ELF-1 (cell line): ENCODE data around the gene RAD51B.
"Not testable (repeated sequence)": the region's sequence is repeated elsewhere in the genome, so short reads cannot be mapped to it uniquely, and the experiment has no call there.

Experiments
- DNase-seq: peaks from one replicate; pipeline ENCODE4 v3.0.0-alpha.2; 2016; ENCODE audit warnings: low read depth, low spot score

RAD51B gene

GRCh38 chr14:68249661-68250451 lies 430.3 kb downstream of the RAD51B start:
- no peak for DNase-seq

- DNase-seq = no peak
Observed at GRCh38 chr14:68250927-68251768, 431.6 kb downstream of the RAD51B start.

- no peak for DNase-seq
Observed at GRCh38 chr14:68251769-68252100, 432.2 kb downstream of the RAD51B start.

DNA sequence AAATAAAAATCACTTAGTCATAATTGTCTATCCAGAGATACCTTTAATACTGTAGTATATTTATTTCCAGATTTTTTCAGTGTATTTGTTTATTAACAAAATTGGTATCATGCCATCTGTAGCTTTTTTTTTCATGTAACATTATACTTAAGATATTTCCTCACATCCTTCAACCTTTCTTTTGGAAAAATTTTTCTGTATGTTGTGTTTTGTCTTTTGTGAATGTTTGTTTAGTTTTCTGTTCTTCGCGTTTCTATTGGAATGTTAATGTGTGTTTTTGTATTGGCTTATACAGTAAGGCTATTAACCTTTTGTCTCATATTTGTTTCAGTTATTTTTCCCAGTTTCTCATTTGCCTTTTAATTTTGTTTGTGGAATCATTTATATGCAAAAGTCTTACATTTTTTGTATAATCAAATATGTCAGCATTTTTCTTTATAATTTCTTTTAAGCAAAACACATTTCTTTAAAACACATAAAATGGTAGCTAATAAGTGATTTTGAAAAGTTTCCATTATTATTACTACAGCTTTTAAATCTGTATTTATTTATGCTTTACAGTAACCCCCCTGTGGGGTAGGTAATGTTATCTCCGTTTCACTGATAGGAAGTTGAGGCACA lies 433.7 kb downstream of the RAD51B start:
- DNase-seq = no peak

GRCh38 chr14:68253878-68254528 lies 434.4 kb downstream of the RAD51B start:
- no peak for DNase-seq

DNA sequence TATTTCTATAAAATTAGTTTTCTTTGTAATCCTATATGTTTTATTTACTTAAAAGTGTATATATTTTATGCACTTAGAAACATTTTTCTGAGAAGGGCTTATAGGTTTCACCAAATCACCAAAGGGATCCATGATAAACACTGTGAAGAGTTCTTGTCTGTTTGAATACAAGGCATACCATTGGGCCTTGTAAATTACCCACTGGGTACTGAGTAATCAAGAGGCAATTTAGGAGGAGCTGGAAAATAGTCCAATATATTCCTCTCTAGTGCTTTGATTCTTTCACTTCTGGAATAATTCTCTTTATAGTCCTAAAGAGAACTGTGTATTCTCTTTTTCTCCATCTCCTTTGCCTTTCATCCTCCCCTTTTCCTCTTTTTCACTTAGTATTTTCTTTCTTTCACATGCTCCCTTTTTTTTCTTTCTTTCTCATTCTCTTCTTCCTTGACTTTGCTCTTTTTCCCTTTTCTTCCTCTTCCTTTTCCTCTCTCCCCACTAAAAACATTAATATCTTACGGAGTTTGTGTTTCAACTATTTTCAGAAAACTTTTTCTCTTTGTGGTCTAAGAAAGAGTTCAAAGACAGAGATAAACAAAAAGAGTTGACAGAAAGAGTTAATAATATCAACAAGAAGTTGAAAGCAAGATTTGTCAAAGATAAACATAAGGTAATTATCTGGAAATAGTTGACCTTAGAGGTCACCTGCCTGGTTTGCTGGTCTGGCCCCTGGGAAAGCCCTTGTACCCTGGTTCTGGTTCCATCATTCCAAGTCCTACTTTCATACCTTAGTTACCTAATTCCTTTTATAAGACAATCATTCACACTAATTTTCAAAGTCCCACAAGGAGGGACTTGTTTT lies 435.3 kb downstream of the RAD51B start:
- no peak for DNase-seq

- DNase-seq = no peak
Observed at GRCh38 chr14:68255693-68256178, 436.2 kb downstream of the RAD51B start.

DNA sequence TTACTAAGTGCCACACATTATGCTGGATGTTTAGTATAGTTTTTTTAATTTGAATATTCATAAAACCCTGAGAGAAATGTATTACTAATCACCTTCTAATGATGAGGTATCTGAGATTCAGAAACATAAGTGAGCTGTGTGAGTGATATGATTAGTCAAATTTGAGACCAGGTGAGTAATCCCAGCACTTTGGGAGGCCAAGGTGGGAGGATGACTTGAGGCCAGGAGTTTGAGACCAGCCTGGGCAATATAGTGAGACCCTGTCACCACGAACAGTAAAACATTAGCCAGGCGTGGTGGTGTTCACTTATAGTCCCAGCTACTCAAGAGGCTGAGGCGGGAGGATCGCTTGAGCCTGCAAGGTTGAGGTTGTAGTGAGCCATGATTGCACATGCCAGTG lies 438.4 kb downstream of the RAD51B start:
- DNase-seq = no peak

GRCh38 chr14:68258995-68259394 lies 439.4 kb downstream of the RAD51B start:
- DNase-seq = not testable (repeated sequence)

GRCh38 chr14:68260121-68260520 lies 440.5 kb downstream of the RAD51B start:
- DNase-seq = no peak

GRCh38 chr14:68261092-68261842 lies 441.7 kb downstream of the RAD51B start:
- peak; percentile 63 for DNase-seq

- DNase-seq = no peak
Observed at GRCh38 chr14:68262567-68262966, 443.0 kb downstream of the RAD51B start.

DNA sequence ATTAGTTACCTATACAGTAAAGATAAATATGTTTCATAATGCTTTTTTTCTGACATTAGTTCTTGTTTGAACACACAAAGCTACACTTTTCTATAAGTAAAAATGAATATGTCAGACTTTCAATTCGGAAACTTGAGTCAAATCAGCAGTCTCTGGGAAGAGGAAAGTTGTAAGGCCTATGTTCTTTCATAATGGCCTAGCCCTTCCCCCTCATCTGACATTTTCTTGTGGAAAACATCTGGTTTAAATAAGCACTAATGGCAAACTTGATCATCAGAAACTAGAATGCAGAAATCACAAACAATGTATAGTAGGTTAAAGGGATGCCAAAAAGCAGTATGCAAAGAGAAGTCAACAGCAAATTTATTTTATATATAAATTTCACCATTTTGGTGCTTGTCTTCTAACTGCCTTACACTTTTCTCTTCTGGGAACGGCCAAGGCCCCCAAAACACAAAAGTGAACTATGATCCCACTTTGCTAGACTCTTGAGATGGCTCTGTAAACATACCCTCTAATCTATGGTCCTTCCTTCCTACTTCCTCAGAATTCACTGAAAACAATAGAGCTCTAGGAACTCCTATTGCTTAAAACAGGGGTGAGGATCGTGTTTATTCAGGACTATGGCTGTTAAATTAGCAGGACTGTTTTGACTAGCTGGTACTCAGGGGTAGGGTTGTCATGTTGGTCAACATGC lies 444.1 kb downstream of the RAD51B start:
- no peak for DNase-seq

DNA sequence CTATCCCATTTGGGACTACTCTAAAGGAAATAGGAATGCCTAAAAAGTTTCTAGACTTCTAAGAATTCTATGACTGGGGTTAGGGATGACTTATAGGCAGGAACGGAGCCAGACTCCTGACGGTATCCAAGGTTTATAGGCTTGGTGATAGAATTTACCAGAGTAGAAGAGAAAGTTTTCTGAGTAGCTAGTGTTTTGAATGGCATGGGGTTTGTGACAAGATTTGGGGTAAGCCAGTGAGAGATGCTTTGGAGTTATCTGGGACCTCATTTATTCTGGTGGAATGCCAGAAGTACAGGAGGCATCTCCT lies 444.6 kb downstream of the RAD51B start:
- no peak for DNase-seq

DNA sequence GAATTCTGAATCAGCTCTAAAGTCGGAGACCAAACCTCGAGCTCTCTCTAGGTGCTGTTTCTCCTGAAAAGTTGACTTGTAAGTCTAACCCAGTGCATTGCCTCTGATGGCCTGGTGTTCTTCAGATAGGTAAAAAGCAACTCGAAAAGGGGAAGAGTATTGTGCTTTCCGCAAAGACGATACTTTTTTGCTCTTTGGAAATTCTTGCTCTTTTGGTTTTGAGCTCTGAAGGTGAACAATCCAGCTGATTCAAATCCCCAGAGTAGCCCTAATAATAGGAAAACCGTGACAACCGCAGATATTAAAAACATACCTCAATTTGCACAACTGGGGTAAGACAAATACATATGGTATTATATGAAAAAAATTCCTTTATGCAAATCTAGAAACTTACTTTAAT lies 447.4 kb downstream of the RAD51B start:
- DNase-seq = no peak

- DNase-seq = no peak
Observed at GRCh38 chr14:68268197-68268596, 448.6 kb downstream of the RAD51B start.

DNA sequence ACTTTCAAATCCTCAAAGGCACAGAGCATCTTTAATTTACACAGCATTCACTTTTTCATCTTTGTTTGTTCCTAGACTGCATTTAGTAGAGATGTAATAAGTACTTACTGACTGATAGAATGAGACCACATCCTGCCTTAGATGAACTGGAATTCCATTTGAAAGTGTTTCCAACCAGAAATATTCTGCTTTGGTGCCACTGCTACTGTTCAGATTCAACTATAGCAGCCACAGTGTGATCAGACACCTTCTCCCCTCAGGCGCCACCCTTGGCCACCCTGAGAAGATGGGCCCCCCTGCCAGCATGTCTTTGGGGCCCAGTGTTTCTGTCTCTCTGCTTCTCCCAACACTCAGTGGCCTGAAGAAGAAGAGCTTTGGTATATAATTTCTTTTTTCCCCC lies 449.1 kb downstream of the RAD51B start:
- DNase-seq = no peak

DNA sequence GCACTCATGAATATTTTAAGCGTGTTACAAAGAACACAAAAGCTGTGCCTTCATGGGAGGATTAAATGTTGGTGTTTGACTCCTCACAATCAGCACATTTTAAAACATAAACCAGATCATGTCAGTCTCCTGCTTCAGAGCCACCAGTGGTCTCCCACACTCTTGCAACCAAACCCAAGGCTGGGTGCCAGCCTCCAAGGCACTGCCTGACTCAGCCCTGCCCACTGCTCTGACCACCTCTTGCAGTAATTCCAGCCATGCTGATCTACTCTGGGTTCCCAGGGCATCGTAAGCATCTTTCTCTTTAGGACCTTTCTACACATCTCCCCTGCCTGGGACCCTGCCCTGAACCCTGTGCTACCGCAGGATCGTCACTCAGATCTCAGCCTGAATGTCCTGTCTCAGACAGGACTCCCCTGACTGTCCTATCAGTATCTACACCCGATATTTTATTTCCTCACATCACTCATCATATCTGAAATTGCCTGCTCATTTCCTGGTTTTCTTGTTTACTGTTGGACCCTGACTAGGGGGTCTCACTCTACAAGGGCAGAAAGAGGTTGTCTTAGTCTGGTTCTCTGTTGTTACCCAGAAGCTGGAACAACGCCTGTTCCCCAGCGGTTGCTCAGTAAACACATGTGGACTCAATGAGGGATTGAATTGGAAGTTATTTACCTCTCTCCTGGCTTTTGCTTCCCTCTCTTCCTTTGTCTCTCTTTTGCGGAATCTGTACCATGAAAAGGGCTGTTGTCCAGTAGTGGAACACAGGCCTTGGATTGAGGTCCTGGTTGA lies 449.8 kb downstream of the RAD51B start:
- no peak for DNase-seq

- no peak for DNase-seq
Observed at GRCh38 chr14:68270342-68270741, 450.8 kb downstream of the RAD51B start.
